GM12875 (cell line): Measurements from ENCODE around the gene GPR25.

ENCODE experiments used
- H3K4me3 ChIP-seq: one replicate; pipeline ENCODE4 v1.5.1; 2011; ENCODE audit warnings: low read depth, low read length, control low read depth
- CTCF ChIP-seq: IDR thresholded peaks from 2 replicates; pipeline ENCODE4 v1.5.1; 2011; ENCODE audit warnings: low read depth, mild to moderate bottlenecking, control low read depth, inconsistent platforms, low read length, moderate library complexity, borderline replicate concordance; ENCODE audit not compliant: insufficient read depth

Gene GPR25

DNA sequence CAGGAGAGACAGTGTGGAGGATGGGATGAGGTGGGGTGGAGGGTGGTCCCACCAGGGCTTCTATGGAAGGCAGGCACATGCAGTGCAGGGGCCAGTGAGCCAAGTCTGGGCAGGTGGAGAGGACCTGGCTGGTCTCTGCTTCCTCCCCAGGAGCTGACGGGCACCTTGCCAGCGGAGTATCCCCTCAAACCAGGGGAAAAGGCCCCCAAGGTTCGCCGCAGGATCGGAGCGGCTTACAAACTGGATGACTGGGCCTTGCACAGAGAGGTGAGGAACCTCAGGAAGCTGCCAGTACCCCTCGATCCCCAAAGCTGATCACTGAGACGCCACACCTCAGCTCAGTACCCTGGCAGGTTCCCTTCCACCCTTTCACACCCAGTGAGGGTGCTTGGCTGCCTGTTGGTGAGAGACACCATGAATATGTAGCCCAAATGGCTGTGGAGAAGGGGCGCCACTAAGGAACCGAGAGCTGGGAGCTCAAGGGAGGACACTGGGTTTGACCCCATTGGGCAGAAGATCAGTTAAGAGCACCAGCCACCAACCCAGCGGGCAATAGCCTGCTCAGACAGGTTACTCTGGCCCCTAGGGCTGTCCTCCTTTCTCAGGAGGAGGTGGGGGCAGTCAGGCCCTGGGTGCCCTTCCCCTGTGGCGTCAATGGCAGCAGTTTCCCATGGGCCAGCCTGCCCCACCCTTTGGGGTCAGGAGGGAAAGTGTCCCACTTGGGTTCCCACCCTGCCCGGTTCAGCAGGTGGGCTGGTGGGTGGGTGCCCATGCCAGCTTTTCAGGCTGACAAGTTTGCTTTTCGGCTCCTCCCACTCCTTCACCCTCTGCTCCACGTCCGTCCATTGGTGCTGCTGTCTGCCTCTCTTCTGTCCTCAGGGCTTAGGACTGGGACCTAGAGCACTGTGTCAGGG is 27.4 kb downstream of the GPR25 start:
- H3K4me3 ChIP-seq = no peak overlapping the region
- no peak for TF ChIP-seq CTCF

- no peak overlapping the region for H3K4me3 ChIP-seq
- TF ChIP-seq CTCF = no peak
Observed at GRCh38 chr1:200900877-200901276, 28.1 kb downstream of the GPR25 start.

DNA sequence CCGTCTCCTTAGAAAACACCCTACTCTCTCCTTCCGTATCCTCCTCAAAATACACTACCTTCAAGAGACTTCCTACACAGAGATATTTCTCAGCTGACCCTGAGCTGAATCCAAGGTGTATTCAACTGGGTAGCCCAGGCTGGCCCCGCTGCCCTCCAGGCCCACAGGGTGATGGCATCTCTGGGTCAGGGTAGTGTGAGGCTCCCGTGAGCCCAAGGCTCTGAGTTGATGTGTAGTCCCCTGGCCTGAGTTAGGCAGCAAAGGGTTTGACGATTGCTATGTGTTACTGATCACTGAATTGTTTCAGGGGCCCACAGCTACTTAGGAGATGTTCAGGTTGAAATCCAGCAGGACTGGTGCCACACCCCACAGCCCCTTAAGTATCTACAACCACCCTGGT is 28.6 kb downstream of the GPR25 start:
- no peak for TF ChIP-seq CTCF
- H3K4me3 ChIP-seq = no peak overlapping the region

DNA sequence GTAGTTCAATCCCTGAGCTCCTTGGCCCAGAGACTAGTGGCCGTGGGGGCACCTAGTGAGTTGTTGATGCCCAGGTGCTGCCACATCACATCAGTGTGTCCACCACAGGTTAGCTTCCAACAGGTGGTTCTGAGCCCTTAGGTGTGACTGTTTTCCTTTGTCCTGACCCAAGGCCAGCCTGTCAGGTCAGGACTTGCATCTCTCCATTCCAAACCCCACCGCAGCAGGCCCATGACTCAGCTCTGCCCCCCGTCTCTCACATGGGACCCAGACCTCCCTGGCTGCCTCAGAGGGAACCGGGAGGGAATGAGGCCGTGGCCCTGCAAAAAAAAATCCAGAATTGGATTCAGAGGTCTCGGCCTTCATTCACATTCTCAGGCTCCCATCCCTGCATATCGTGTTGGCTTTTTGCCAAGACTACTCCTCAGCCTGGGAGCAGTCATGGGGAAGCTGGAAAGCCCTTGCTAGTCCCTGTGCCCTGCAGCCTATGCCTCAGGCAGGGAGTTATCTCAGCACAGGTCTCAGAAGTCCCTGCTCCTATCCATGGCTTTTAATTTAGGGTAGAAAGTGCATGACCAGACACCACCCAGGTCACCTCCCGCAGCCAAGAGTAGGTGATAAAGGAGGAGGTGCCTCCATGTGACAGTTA is 29.1 kb downstream of the GPR25 start:
- H3K4me3 ChIP-seq = no peak overlapping the region
- TF ChIP-seq CTCF = no peak

- TF ChIP-seq CTCF = no peak
- H3K4me3 ChIP-seq = no peak overlapping the region
Observed at GRCh38 chr1:200903793-200904192, 31.0 kb downstream of the GPR25 start.

DNA sequence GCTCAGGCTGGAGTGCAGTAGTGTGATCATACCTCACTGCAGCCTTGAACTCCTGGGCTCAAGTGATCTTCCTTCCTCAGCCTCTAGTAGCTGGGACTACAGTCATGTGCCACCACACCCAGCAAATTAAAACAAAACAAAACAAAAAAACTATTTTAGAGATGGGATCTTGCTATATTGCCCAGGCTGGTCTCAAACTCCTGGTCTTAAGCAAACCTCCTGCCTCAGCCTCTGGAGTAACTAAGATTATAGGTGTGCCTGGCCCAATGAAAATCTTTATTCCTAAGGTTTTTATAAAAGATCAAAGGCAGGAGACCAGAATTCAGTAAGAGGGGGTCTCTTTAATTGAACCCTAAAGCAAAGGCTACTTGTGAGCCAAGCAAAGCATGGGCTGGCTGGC is 32.0 kb downstream of the GPR25 start:
- no peak for TF ChIP-seq CTCF
- H3K4me3 ChIP-seq = no peak overlapping the region
